ENCODE measurements around the gene TFF2.

DNA sequence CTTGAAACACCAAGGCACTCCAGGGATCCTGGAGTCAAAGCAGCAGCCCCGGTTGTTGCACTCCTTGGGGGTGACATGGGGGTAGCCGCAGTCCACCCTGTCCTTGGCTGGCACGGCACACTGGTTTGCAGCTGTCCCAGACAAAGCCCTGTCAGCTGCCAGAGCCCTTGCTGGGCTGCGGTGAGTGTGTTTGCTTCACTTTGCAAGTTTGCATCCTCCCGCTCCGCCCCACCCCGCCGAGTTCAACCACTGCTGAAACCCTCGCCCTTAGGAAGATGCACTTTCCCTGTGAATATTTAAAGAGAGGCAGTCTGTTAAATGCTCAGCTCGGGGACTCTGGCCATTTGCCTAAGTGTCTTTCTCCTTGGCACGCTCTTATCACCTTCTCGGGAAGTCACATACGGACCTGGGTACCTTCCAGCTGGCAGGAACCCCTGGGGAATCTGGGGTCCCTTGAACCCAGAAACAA is 37.3 kb downstream of the TFF2 start:
- TF ChIP-seq, protein P1, sequence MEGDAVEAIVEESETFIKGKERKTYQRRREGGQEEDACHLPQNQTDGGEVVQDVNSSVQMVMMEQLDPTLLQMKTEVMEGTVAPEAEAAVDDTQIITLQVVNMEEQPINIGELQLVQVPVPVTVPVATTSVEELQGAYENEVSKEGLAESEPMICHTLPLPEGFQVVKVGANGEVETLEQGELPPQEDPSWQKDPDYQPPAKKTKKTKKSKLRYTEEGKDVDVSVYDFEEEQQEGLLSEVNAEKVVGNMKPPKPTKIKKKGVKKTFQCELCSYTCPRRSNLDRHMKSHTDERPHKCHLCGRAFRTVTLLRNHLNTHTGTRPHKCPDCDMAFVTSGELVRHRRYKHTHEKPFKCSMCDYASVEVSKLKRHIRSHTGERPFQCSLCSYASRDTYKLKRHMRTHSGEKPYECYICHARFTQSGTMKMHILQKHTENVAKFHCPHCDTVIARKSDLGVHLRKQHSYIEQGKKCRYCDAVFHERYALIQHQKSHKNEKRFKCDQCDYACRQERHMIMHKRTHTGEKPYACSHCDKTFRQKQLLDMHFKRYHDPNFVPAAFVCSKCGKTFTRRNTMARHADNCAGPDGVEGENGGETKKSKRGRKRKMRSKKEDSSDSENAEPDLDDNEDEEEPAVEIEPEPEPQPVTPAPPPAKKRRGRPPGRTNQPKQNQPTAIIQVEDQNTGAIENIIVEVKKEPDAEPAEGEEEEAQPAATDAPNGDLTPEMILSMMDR (IDR thresholded peaks at IDR 0.05; ENCODE audit: low read depth, low read length): no peak
- TF ChIP-seq EZH2phosphoT487 (IDR thresholded peaks at IDR 0.05; ENCODE audit: low read depth): no peak
